Measurements from ENCODE around the gene ZNF595.
"Not testable (repeated sequence)": the region's sequence is repeated elsewhere in the genome, so short reads cannot be mapped to it uniquely, and the experiment has no call there.

- not testable (repeated sequence) for TF ChIP-seq POLR2AphosphoS5, CTCF (IDR thresholded peaks at IDR 0.05)
Observed at GRCh38 chr4:24359-24758, 28.8 kb upstream of the ZNF595 start.

Data from suprapubic skin (tissue), 3 donors.